Urothelium cell line (cell line): ENCODE data around the gene DAAM2.

Experiments
- DNase-seq: peaks from one replicate; pipeline ENCODE4 v3.0.0; 2011; ENCODE audit warnings: low spot score, mixed read lengths
- FAIRE-seq: peaks from 2 replicates; lab custom pipeline; 2011; peaks lifted over from hg19 to GRCh38; lab: Jason Lieb, UNC

DAAM2 gene

GRCh38 chr6:39904946-39905639 is 112.9 kb downstream of the DAAM2 start:
- FAIRE-seq = no peak
- DNase-seq = no peak

GRCh38 chr6:39905640-39905975 is 113.4 kb downstream of the DAAM2 start:
- DNase-seq (no peak), FAIRE-seq (no peak)

- FAIRE-seq (no peak), DNase-seq (no peak)
Measured at GRCh38 chr6:39906318-39906761, 114.2 kb downstream of the DAAM2 start.

- DNase-seq (no peak), FAIRE-seq (no peak)
Measured at GRCh38 chr6:39907871-39908575, 115.8 kb downstream of the DAAM2 start.

- FAIRE-seq = no peak
Measured at GRCh38 chr6:39908838-39909583, 116.8 kb downstream of the DAAM2 start.

GRCh38 chr6:39909701-39910100 is 117.5 kb downstream of the DAAM2 start:
- FAIRE-seq (no peak), DNase-seq (no peak)

More at GRCh38 chr6:39908838-39909583, 116.8 kb downstream of the DAAM2 start:
- no peak for DNase-seq

GRCh38 chr6:39910164-39910563 is 118.0 kb downstream of the DAAM2 start:
- FAIRE-seq (no peak), DNase-seq (no peak)

- FAIRE-seq (no peak), DNase-seq (no peak)
Measured at GRCh38 chr6:39910744-39911143, 118.6 kb downstream of the DAAM2 start.

- FAIRE-seq (no peak), DNase-seq (no peak)
Measured at GRCh38 chr6:39911513-39912125, 119.4 kb downstream of the DAAM2 start.

- no peak for FAIRE-seq
- no peak for DNase-seq
Measured at GRCh38 chr6:39912446-39912845, 120.3 kb downstream of the DAAM2 start.

GRCh38 chr6:39913391-39913916 is 121.3 kb downstream of the DAAM2 start:
- DNase-seq (no peak), FAIRE-seq (peak; percentile 52)

GRCh38 chr6:39914239-39914638 is 122.1 kb downstream of the DAAM2 start:
- DNase-seq (no peak), FAIRE-seq (no peak)

GRCh38 chr6:39915866-39916265 is 123.7 kb downstream of the DAAM2 start:
- DNase-seq = no peak
- no peak for FAIRE-seq

- no peak for FAIRE-seq
- no peak for DNase-seq
Measured at GRCh38 chr6:39917329-39917728, 125.2 kb downstream of the DAAM2 start.

GRCh38 chr6:39917981-39918380 is 125.8 kb downstream of the DAAM2 start:
- FAIRE-seq = no peak
- no peak for DNase-seq

- FAIRE-seq (no peak), DNase-seq (no peak)
Measured at GRCh38 chr6:39918831-39919230, 126.7 kb downstream of the DAAM2 start.

GRCh38 chr6:39920157-39920556 is 128.0 kb downstream of the DAAM2 start:
- FAIRE-seq = no peak
- no peak for DNase-seq

- DNase-seq (no peak), FAIRE-seq (no peak)
Measured at GRCh38 chr6:39922821-39923220, 130.6 kb downstream of the DAAM2 start.

- FAIRE-seq (no peak), DNase-seq (no peak)
Measured at GRCh38 chr6:39923394-39923793, 131.2 kb downstream of the DAAM2 start.

- FAIRE-seq (no peak), DNase-seq (no peak)
Measured at GRCh38 chr6:39923861-39924260, 131.7 kb downstream of the DAAM2 start.

- no peak for FAIRE-seq
Measured at GRCh38 chr6:39924283-39924682, 132.1 kb downstream of the DAAM2 start.

More at GRCh38 chr6:39924283-39924682, 132.1 kb downstream of the DAAM2 start:
- DNase-seq = no peak
